ENCODE measurements around the gene P2RY8. TPM values are rescaled to one million over a fixed set of nuclear protein-coding genes. Genes with fewer than 3 reads are reported as not detected.

P2RY8 gene
- total RNA-seq, 2 donors from 2014 or later, result 4.0 to 4.2 TPM

DNA sequence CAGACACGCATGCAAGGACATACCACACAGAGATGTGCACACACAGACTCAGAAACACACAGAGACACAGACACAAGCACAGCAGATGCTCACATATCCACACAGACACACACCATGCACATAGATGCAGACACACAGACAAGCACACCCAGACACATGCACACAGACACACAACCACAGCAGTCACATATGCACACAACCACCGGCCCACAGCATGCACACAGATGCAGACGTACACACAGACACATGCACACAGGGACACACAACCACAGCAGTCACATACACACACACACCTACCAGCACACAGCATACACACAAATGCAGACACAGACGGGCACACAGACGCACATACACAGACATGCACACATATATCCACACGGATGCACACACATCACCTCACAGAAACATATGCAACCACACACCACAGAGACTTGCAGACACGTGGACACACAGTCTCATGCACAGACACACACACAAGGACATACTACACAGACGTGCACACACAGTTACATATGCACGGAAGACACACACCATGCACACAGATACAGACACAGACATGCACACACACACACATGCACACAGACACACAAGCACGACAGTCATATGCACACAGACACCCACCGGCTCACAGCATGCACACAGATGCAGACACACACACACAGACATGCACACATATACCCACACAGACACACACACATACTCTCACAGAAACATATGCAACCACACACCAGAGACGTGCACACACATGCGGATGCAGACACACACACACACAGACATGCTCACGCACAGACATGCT lies 119.8 kb downstream of the P2RY8 start:
- peaks cover 48% of the 10 kb centered on the region for H3K36me3 ChIP-seq
- TF ChIP-seq, protein P1, sequence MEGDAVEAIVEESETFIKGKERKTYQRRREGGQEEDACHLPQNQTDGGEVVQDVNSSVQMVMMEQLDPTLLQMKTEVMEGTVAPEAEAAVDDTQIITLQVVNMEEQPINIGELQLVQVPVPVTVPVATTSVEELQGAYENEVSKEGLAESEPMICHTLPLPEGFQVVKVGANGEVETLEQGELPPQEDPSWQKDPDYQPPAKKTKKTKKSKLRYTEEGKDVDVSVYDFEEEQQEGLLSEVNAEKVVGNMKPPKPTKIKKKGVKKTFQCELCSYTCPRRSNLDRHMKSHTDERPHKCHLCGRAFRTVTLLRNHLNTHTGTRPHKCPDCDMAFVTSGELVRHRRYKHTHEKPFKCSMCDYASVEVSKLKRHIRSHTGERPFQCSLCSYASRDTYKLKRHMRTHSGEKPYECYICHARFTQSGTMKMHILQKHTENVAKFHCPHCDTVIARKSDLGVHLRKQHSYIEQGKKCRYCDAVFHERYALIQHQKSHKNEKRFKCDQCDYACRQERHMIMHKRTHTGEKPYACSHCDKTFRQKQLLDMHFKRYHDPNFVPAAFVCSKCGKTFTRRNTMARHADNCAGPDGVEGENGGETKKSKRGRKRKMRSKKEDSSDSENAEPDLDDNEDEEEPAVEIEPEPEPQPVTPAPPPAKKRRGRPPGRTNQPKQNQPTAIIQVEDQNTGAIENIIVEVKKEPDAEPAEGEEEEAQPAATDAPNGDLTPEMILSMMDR (IDR thresholded peaks at IDR 0.05), result no peak
- no peaks in the 10 kb centered on the region for H3K27me3 ChIP-seq (replicated peaks; ENCODE audit: insufficient read depth)
- no peaks in the 10 kb centered on the region for H3K9me3 ChIP-seq
- no peak overlapping the region for H3K27ac ChIP-seq
- no peaks in the 10 kb centered on the region for H3K4me1 ChIP-seq (ENCODE audit: control insufficient read depth in 1 of 2, low read depth in 2 of 2)
- DNase-seq (ENCODE audit: low spot score) (no peak), ATAC-seq (ENCODE audit: insufficient number of reproducible peaks, low FRiP score, low read depth) (no peak)
- no peak overlapping the region for H3K4me3 ChIP-seq

DNA sequence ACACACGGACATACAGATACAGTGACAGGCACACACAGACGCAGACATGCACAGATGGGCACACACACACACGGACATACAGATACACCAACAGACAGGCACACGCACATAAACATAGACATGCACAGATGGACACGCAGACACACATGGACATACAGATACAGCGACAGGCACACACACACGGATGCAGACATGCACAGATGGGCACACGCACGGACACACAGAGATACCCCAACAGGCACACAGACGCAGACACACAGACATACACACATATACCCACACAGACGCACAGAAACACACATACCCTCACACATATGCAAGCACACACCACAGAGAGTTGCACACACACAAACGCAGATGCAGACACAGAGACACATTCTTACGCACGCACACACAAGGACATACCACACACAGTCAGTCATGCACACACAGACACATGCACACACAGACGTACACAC lies 120.6 kb downstream of the P2RY8 start:
- TF ChIP-seq, protein P1 (IDR thresholded peaks at IDR 0.05), result no peak
- no peaks in the 10 kb centered on the region for H3K9me3 ChIP-seq
- DNase-seq (ENCODE audit: low spot score), result no peak
- H3K27ac ChIP-seq, result no peak overlapping the region
- H3K4me3 ChIP-seq, result no peak overlapping the region
- no peaks in the 10 kb centered on the region for H3K4me1 ChIP-seq (ENCODE audit: control insufficient read depth in 1 of 2, low read depth in 2 of 2)
- H3K27me3 ChIP-seq (replicated peaks; ENCODE audit: insufficient read depth), result no peaks in the 10 kb centered on the region
- ATAC-seq (ENCODE audit: insufficient number of reproducible peaks, low FRiP score, low read depth), result no peak
- H3K36me3 ChIP-seq, result peaks cover 47% of the 10 kb centered on the region

Other genes starting within 250 kb of the P2RY8 start
- 10 to 100 TPM in 1 of 2 donors, 1 to 10 TPM in 1; 7.3 to 13.5 TPM for gene IL3RA, start 200.4 kb downstream of the P2RY8 start, total RNA-seq
- 100 to 1,000 TPM; 172 to 211 TPM for gene SLC25A6, start 145.1 kb downstream of the P2RY8 start, total RNA-seq
- gene ASMTL, start 84.3 kb downstream of the P2RY8 start, total RNA-seq, result 10 to 100 TPM; 30.8 to 43.5 TPM
- 10 to 100 TPM; 53.3 to 71.5 TPM for gene AKAP17A, start 54.4 kb upstream of the P2RY8 start, total RNA-seq
- not detected for gene ASMT, start 77.9 kb upstream of the P2RY8 start, total RNA-seq

Data from thoracic aorta (tissue), 2 donors.